IMR-90 (cell line): Measurements from ENCODE around the gene SRBD1. TPM values are rescaled to one million over a fixed set of nuclear protein-coding genes. Genes with fewer than 3 reads are reported as not detected.

ENCODE experiments used
- ATAC-seq: fragments of 200-7000 bp; cut with Tn5 transposase; 2 replicates; pipeline ENCODE4 v1.9.1; 2020; ENCODE audit warnings: low read depth, mild to moderate bottlenecking, moderate library complexity
- BruUV-seq: library from RNA; stranded (reverse); fragments of 400-500 nt; replicated peaks from 2 replicates; lab custom pipeline; 2021; lab: Mats Ljungman, UMichigan
- CTCF ChIA-PET: fragments of 300-600 bp; formaldehyde crosslinking; extraction: SDS; loops from one replicate; lab custom pipeline; 2021; ENCODE audit warnings: antibody characterized with exemption; lab: Yijun Ruan, JAX
- POLR2A ChIA-PET: fragments of 300-600 bp; sonication (Branson Sonifier 250); formaldehyde crosslinking; loops from one replicate; lab custom pipeline; 2022; ENCODE audit warnings: antibody characterized with exemption; ENCODE audit not compliant: unreplicated experiment; lab: Charles Lee
- DNase-seq: peaks from one replicate; pipeline ENCODE4 v3.0.0; 2013
- H2AFZ ChIP-seq: replicated peaks from 2 replicates; pipeline ENCODE3; 2013; ENCODE audit warnings: low read length, mild to moderate bottlenecking; ENCODE audit not compliant: poor library complexity
- H2AK5ac ChIP-seq: 2 replicates; pipeline ENCODE4 v1.6.1; 2013; ENCODE audit warnings: low read depth, low read length, inconsistent platforms
- H2AK9ac ChIP-seq: replicated peaks from 2 replicates; pipeline ENCODE3; 2013; ENCODE audit warnings: mild to moderate bottlenecking, low read depth, low read length, moderate library complexity; ENCODE audit not compliant: poor library complexity
- H2BK120ac ChIP-seq: 2 replicates; pipeline ENCODE4 v1.6.1; 2013; ENCODE audit warnings: low read depth, low read length, inconsistent platforms
- H2BK15ac ChIP-seq: 3 replicates; pipeline ENCODE4 v1.6.1; 2013; ENCODE audit warnings: low read depth, low read length, inconsistent platforms
- H2BK20ac ChIP-seq: 2 replicates; pipeline ENCODE4 v1.6.1; 2013; ENCODE audit warnings: low read depth, mild to moderate bottlenecking, inconsistent platforms, low read length, moderate library complexity
- H2BK5ac ChIP-seq: 2 replicates; pipeline ENCODE4 v1.6.1; 2013; ENCODE audit warnings: mild to moderate bottlenecking, low read depth, low read length, inconsistent platforms; ENCODE audit not compliant: poor library complexity, severe bottlenecking
- H3K14ac ChIP-seq: replicated peaks from 2 replicates; pipeline ENCODE4 v1.6.1; 2013; ENCODE audit warnings: low read depth, low read length, inconsistent platforms
- H3K18ac ChIP-seq: 2 replicates; pipeline ENCODE4 v1.6.1; 2013; ENCODE audit warnings: low read depth, low read length, control low read depth
- H3K23ac ChIP-seq: 2 replicates; pipeline ENCODE4 v1.6.1; 2013; ENCODE audit warnings: low read depth, low read length, inconsistent platforms
- H3K27ac ChIP-seq: 2 replicates; pipeline ENCODE4 v1.5.1; 2013; ENCODE audit warnings: mild to moderate bottlenecking, control low read depth, low read length; ENCODE audit not compliant: insufficient read depth
- H3K27me3 ChIP-seq: 2 replicates; pipeline ENCODE4 v1.6.1; 2013; ENCODE audit warnings: low read length; ENCODE audit not compliant: control insufficient read depth, insufficient read depth
- H3K36me3 ChIP-seq: 2 replicates; pipeline ENCODE4 v1.6.1; 2013; ENCODE audit warnings: low read length, mixed read lengths; ENCODE audit not compliant: control insufficient read depth, insufficient read depth
- H3K4ac ChIP-seq: 2 replicates; pipeline ENCODE4 v1.6.1; 2013; ENCODE audit warnings: low read depth, low read length, inconsistent platforms
- H3K4me1 ChIP-seq: 2 replicates; pipeline ENCODE4 v1.6.1; 2013; ENCODE audit warnings: low read length, mixed read lengths; ENCODE audit not compliant: control insufficient read depth, insufficient read depth
- H3K4me2 ChIP-seq: 2 replicates; pipeline ENCODE4 v1.6.1; 2013; ENCODE audit warnings: low read depth, mild to moderate bottlenecking, control low read depth, low read length, moderate library complexity
- H3K4me3 ChIP-seq: 2 replicates; pipeline ENCODE4 v1.5.1; 2013; ENCODE audit warnings: low read depth, mild to moderate bottlenecking, control low read depth, low read length, moderate library complexity; ENCODE audit not compliant: insufficient read depth
- H3K56ac ChIP-seq: 2 replicates; pipeline ENCODE4 v1.6.1; 2013; ENCODE audit warnings: low read length, inconsistent platforms; ENCODE audit not compliant: insufficient read depth; ENCODE audit errors: extremely low read depth
- H3K79me1 ChIP-seq, 2 experiments: 2 replicates each; pipeline ENCODE4 v1.6.1; 2013; ENCODE audit warnings: low read length in 2 of 2, inconsistent platforms in 1 of 2, low read depth in 1 of 2
- H3K9ac ChIP-seq: 2 replicates; pipeline ENCODE4 v1.6.1; 2013; ENCODE audit warnings: low read depth, low read length, control low read depth
- H3K9me1 ChIP-seq: 2 replicates; pipeline ENCODE4 v1.6.1; 2013; ENCODE audit warnings: low read length, inconsistent platforms; ENCODE audit not compliant: insufficient read depth
- H3K9me3 ChIP-seq: 2 replicates; pipeline ENCODE4 v1.6.1; 2013; ENCODE audit warnings: low read length; ENCODE audit not compliant: control insufficient read depth, insufficient read depth
- H4K20me1 ChIP-seq: 2 replicates; pipeline ENCODE4 v1.6.1; 2013; ENCODE audit warnings: low read length, inconsistent platforms; ENCODE audit not compliant: insufficient read depth
- H4K5ac ChIP-seq: 2 replicates; pipeline ENCODE4 v1.6.1; 2013; ENCODE audit warnings: mild to moderate bottlenecking, low read depth, low read length, control low read depth
- H4K8ac ChIP-seq, 2 experiments: 2 replicates each; pipeline ENCODE4 v1.6.1; 2013; ENCODE audit warnings: low read depth in 2 of 2, low read length in 2 of 2, control low read depth in 1 of 2, inconsistent platforms in 1 of 2
- H4K91ac ChIP-seq: 2 replicates; pipeline ENCODE4 v1.6.1; 2013; ENCODE audit warnings: low read depth, low read length, inconsistent platforms; ENCODE audit not compliant: insufficient read depth
- CEBPB ChIP-seq: IDR thresholded peaks from 2 replicates; pipeline ENCODE4 v1.6.1; 2012; ENCODE audit warnings: low read depth, low read length, improper control_type of control experiment
- MAFK ChIP-seq: IDR thresholded peaks from 2 replicates; pipeline ENCODE4 v1.6.1; 2012; ENCODE audit warnings: low read depth, low read length, improper control_type of control experiment
- MAZ ChIP-seq: IDR thresholded peaks from 2 replicates; pipeline ENCODE4 v1.6.1; 2012; ENCODE audit warnings: low read depth, mild to moderate bottlenecking, low read length, improper control_type of control experiment, moderate library complexity, borderline replicate concordance
- MXI1 ChIP-seq: IDR thresholded peaks from 2 replicates; pipeline ENCODE4 v1.6.1; 2012; ENCODE audit warnings: low read depth, mild to moderate bottlenecking, low read length, moderate library complexity, borderline replicate concordance
- POLR2A ChIP-seq: IDR thresholded peaks from 2 replicates; pipeline ENCODE4 v1.6.1; 2012; ENCODE audit warnings: mild to moderate bottlenecking, low read depth, low read length
- SMC3 ChIP-seq: fragments of 150-350 bp; IDR thresholded peaks from 2 replicates; pipeline ENCODE4 v1.6.1; 2016; ENCODE audit warnings: low read depth, mild to moderate bottlenecking, antibody characterized with exemption, low read length, moderate library complexity
- WGBS, 2 experiments: methylation state at CpG; one replicate each; pipeline versions ENCODE4 v1.1.5 to v1.1.7; 2013; ENCODE audit warnings: missing lambda C conversion rate in 2 of 2; ENCODE audit not compliant: insufficient read length in 1 of 2; ENCODE audit errors: extremely low coverage in 2 of 2; 5-methylcytosine and 5-hydroxymethylcytosine counted together
- dilution Hi-C: fragments of 300-500 bp; cut with HindIII; formaldehyde crosslinking; loops from one replicate; pipeline ENCODE4 v1.14.3; 2018; ENCODE audit warnings: low sequenced_read_pairs; ENCODE audit not compliant: unreplicated experiment
- in situ Hi-C: fragments of 300-500 bp; cut with MboI; formaldehyde crosslinking; loops from 3 replicates; pipeline ENCODE4 v1.14.3; 2019; ENCODE audit warnings: low sequenced_read_pairs, inconsistent platforms, mixed read lengths
- intact Hi-C: fragments of 100-400 bp; cut with micrococcal nuclease; formaldehyde crosslinking; loops from 2 replicates; pipeline ENCODE4 v1.10.0; 2022
- polyA plus RNA-seq, 3 experiments: library from polyadenylated mRNA; depleted of rRNA; stranded (reverse); fragments of >200 nt; gene quantifications; 2 replicates each; pipeline ENCODE4 v1.2.3, GENCODE V29; 2012; ENCODE audit warnings: low replicate concordance in 1 of 3
- total RNA-seq: library from RNA; depleted of rRNA; stranded (reverse); fragments of >200 nt; gene quantifications from 2 replicates; pipeline ENCODE4 v1.2.3, GENCODE V29; 2012

Gene SRBD1
- total and polyA plus RNA-seq, 2 of the 4 experiments (the other 2 are of a cell fraction), result 3.5 to 14.7 TPM

GRCh38 chr2:45575881-45576280 lies 35.2 kb downstream of the SRBD1 start (continued):
- no peak for TF ChIP-seq MXI1
- TF ChIP-seq SMC3, result no peak
- no peak for TF ChIP-seq MAZ
- TF ChIP-seq MAFK, result no peak

GRCh38 chr2:45572979-45573378 lies 38.1 kb downstream of the SRBD1 start:
- Histone ChIP-seq H3K9me1 (no peaks in the 10 kb centered on the region), H3K4me2 (no peak overlapping the region), H2AK9ac (no peak overlapping the region), H4K91ac (no peak overlapping the region), H2BK5ac (no peak overlapping the region), H3K9ac (no peak overlapping the region), H3K23ac (no peak overlapping the region), H3K27ac (no peak overlapping the region), H3K79me1 (no peaks in the 10 kb centered on the region; a peak in 1 of 4 replicates), H4K20me1 (no peaks in the 10 kb centered on the region), H3K18ac (no peak overlapping the region), H3K4me1 (peaks cover 8% of the 10 kb centered on the region), H3K27me3 (no peaks in the 10 kb centered on the region), H3K56ac (no peak overlapping the region), H3K4ac (no peak overlapping the region), H2AFZ (no peak overlapping the region), H3K36me3 (no peaks in the 10 kb centered on the region; the same call in 1 of the 2 replicates), H3K9me3 (no peaks in the 10 kb centered on the region), H3K4me3 (no peak overlapping the region), H3K14ac (no peak overlapping the region), H2BK120ac (no peak overlapping the region), H4K8ac (no peak overlapping the region), H2BK15ac (no peak overlapping the region), H2BK20ac (no peak overlapping the region), H2AK5ac (no peak overlapping the region), H4K5ac (no peak overlapping the region)
- in situ Hi-C loops (no loop called here), intact Hi-C loops (loop anchor here (10.0 kb wide), 1 partner anchor 408 kb away; no protein-coding TSS in a partner anchor), dilution Hi-C loops (no loop called here)
- WGBS, 2 experiments, result no CpG with 5 or more reads among the region's 3 CpGs
- no peak for DNase-seq
- ChIA-PET CTCF (interaction anchor here (0.6 to 0.7 kb wide), 2 partner anchors 12 to 26 kb away, joined by 3 read pairs; no protein-coding TSS in a partner anchor), POLR2A (no interaction called here)
- TF ChIP-seq CEBPB (peak; percentile 58), POLR2A (no peak), SMC3 (no peak)
- BruUV-seq, result no TSS peak
- ATAC-seq, result no peak
